ENCODE data around the gene ARFGEF2. TPM values are rescaled to one million over a fixed set of nuclear protein-coding genes. Genes with fewer than 3 reads are reported as not detected.
A peak's percentile ranks its signal among the peaks of the same experiment; 100 is the strongest.

The ARFGEF2 gene
- total RNA-seq (ENCODE audit: low replicate concordance): 26.7 and 39.2 TPM in 2 replicates
- long read RNA-seq, partial matches to known transcripts: 4 of 14 reads
- long read RNA-seq, other reads (novel, unspliced or antisense): 10 of 14 reads

DNA sequence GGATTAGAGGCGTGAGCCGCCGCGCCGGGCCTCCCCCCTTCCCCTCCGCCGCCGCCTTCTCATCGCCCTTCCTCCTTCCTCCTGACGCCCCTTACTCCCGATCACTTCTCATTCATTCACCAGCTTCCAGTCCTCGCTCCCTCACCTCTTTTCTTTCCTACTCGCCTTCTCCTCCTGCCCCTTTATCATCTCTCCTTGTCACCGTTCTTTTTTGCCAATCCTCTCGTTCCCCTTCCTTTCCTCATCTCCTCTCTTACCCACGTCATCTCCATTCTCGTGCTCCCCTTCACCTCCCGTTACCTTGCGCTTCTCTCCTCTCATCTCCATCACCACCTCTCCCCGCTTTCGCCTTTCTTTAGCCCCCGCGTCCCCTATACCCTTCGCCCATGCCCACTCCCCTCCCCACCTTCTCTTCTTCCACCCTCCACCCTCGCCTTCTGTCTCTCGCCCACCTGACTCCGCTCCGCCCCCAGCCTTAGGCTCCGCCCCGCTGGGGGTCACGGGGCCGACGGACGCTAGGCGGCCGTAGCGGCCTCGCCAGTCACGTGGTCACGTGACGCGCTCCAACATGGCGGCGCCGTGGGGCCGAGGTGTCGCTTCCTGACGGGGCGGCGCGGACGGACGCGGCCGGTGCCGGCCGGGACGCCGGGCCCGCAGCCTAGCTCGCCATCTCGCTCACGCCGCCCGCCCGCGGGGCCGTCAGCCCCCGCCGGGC is at the start of gene ARFGEF2:
Gene ARFGEF2, plus strand, starts transcription at position 544 of the 715 bp plus-strand sequence. CDS start 179 bp downstream, outside the sequence.
- peaks cover 3% of the 10 kb centered on the region for H3K27me3 Mint-ChIP-seq
- peak within 1 kb of the TSS; percentile 99 for H3K27ac Mint-ChIP-seq
- peaks cover 27% of the 10 kb centered on the region for H3K4me1 Mint-ChIP-seq (ENCODE audit: unreplicated experiment)
- TF ChIP-seq, protein P1, sequence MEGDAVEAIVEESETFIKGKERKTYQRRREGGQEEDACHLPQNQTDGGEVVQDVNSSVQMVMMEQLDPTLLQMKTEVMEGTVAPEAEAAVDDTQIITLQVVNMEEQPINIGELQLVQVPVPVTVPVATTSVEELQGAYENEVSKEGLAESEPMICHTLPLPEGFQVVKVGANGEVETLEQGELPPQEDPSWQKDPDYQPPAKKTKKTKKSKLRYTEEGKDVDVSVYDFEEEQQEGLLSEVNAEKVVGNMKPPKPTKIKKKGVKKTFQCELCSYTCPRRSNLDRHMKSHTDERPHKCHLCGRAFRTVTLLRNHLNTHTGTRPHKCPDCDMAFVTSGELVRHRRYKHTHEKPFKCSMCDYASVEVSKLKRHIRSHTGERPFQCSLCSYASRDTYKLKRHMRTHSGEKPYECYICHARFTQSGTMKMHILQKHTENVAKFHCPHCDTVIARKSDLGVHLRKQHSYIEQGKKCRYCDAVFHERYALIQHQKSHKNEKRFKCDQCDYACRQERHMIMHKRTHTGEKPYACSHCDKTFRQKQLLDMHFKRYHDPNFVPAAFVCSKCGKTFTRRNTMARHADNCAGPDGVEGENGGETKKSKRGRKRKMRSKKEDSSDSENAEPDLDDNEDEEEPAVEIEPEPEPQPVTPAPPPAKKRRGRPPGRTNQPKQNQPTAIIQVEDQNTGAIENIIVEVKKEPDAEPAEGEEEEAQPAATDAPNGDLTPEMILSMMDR (conservative IDR thresholded peaks at IDR 0.05): peak; percentile 28
- no peaks in the 10 kb centered on the region for H3K36me3 Mint-ChIP-seq
- H3K4me3 Mint-ChIP-seq: peak within 1 kb of the TSS; percentile 98
- H3K9me3 Mint-ChIP-seq: no peaks in the 10 kb centered on the region
- peak; percentile 92 for DNase-seq (ENCODE audit: extremely low spot score, unreplicated experiment)

DNA sequence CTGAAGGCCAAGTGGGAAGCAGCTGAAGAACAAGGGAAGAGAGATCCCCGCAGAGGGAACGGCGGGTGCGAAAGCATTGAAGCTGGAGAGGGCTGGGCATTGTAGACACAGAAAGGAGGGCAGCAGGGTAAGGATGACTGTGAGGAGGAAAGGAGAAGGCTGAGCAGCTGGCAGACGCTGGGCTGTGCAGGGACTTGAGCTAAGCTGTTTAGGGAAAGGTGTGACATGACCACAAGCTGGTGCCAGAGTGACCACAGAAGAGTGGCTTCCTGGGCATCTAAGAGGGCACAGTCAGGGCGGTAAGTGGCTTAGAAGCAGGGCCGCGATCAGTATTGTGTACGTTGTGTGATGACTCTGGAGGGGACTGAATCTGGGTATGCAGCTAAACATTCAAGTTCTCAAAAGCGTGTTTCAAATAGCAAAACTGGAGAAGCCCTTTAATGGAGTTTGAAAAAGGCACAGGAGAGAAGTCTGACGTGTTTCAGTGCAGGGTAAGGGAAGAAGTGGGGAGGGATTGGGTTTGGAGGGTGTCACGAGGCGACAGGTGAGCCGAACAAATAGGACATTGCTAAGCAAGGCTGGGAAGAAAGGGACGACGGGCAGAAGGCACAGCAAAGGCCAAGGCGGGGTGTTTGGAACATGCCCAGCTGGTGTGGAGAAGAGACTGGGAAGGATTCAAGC is 46.1 kb upstream of the ARFGEF2 start:
- Mint-ChIP-seq H3K27me3 (peaks cover 10% of the 10 kb centered on the region), H3K36me3 (no peaks in the 10 kb centered on the region), H3K4me1 (ENCODE audit: unreplicated experiment) (peaks cover 13% of the 10 kb centered on the region), H3K4me3 (no peak overlapping the region), H3K9me3 (no peaks in the 10 kb centered on the region), H3K27ac (peak overlapping the region; percentile 9)
- no peak for DNase-seq (ENCODE audit: extremely low spot score, unreplicated experiment)
- TF ChIP-seq, protein P1 (conservative IDR thresholded peaks at IDR 0.05): no peak

DNA sequence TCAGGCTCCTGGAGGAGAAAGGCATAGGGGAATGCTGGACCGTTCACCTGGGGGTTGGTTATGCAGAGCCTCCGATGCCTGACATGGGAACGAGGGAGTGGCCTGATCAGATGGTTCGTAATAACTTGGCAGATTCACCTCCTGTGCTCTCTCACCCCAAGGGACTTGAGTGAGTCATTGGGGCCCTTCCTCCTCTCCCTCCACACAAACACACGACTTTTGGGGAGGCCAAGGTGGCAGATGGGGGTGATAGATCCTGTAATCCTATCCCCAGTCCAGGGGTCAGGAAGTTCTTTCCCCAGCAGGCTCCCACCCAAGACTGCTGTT is 45.6 kb upstream of the ARFGEF2 start:
- Mint-ChIP-seq H3K36me3 (no peaks in the 10 kb centered on the region), H3K9me3 (no peaks in the 10 kb centered on the region), H3K27ac (no peak overlapping the region), H3K4me1 (ENCODE audit: unreplicated experiment) (peaks cover 13% of the 10 kb centered on the region), H3K27me3 (peaks cover 10% of the 10 kb centered on the region), H3K4me3 (no peak overlapping the region)
- DNase-seq (ENCODE audit: extremely low spot score, unreplicated experiment): no peak
- TF ChIP-seq, protein P1 (conservative IDR thresholded peaks at IDR 0.05): no peak

DNA sequence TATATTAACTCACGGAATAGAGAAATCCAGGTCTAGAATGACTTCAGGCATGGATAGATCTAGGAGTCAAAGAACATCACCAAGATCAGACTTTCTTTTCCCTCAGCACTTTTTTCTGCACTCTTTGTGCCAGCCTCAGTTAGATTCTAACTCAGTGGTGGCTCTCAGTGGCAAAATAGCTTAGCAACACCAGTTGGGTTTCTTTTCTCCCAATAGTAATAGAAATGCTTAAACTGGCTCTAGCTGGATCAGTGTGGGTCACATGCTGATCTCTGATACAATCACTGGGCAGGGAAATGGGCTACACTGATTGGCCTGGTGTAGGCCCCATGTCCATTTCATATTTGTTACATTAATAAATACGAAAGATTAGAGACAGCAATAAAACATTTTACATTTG is 44.2 kb upstream of the ARFGEF2 start:
- H3K27me3 Mint-ChIP-seq: peaks cover 10% of the 10 kb centered on the region
- H3K9me3 Mint-ChIP-seq: no peaks in the 10 kb centered on the region
- H3K36me3 Mint-ChIP-seq: no peaks in the 10 kb centered on the region
- TF ChIP-seq, protein P1 (conservative IDR thresholded peaks at IDR 0.05): no peak
- no peak for DNase-seq (ENCODE audit: extremely low spot score, unreplicated experiment)
- H3K4me3 Mint-ChIP-seq: no peak overlapping the region
- peaks cover 13% of the 10 kb centered on the region for H3K4me1 Mint-ChIP-seq (ENCODE audit: unreplicated experiment)
- no peak overlapping the region for H3K27ac Mint-ChIP-seq

DNA sequence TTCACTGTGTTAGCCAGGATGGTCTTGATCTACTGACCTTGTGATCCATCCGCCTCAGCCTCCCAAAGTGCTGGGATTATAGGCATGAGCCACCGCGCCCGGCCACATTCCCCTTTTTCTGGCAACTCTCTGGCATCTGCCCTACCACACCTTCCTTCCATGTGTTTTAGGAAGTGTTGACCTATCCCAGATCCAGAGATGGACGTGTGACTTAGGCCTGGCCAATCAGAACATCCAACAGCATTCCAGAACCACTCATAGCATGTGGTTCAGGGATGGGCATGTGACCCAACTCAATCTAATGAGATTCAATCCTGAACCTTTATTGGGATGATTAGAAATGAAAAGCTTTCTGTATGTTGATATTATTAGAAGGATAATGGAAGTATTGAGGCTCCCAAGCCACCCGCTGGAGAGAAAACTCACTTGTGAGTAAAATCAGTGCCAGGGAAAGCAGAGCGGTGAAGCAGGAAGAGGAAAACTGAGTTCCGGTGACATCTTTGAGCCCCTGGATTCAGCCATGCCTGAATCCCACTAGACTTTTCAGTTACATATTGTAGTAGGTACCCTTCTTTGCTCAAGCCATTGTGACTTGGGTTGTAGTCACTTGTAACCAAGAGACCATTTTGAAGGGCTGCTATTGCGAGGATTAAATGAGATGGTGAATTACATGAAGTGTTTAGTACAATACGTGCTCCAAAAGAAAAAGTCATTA is 42.8 kb upstream of the ARFGEF2 start:
- TF ChIP-seq, protein P1 (conservative IDR thresholded peaks at IDR 0.05): no peak
- Mint-ChIP-seq H3K4me1 (ENCODE audit: unreplicated experiment) (peaks cover 13% of the 10 kb centered on the region), H3K27me3 (peaks cover 10% of the 10 kb centered on the region), H3K4me3 (no peak overlapping the region), H3K9me3 (no peaks in the 10 kb centered on the region), H3K27ac (no peak overlapping the region), H3K36me3 (no peaks in the 10 kb centered on the region)
- DNase-seq (ENCODE audit: extremely low spot score, unreplicated experiment): no peak

Data from type B pancreatic cell (in vitro differentiated cells).